Stimulated activated CD4-positive, alpha-beta T cell treated with anti-CD3 and anti-CD28 coated beads, Interleukin-4, amount 100 ng/mL, for 4 hours (primary cell): ENCODE results near the gene PLCL1.

ENCODE experiments used
- DNase-seq, 2 experiments: peaks; one replicate each; pipeline ENCODE4 v3.0.0-alpha.2; 2020

Gene PLCL1

DNA sequence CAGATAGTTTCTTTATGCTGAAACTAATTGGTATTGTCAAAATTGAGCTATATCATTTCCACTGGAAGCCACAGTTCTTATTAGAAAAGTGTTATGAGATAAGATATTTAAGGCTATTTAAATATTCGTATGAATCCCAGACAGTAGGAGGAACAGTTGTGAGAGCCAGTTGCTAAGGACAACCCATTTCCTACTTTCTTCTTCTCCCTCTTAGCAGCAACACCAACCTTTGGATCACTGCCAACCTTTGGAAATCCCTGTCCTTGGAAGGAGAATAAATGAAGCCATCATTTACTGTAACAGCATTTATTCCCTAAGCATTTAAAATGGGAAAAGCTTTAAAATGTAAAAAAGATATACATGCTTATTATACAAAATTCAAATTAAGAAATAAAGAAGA, 85.8 kb downstream of the PLCL1 start:
- DNase-seq, result no peak

GRCh38 chr2:197891897-197892442, 87.6 kb downstream of the PLCL1 start:
- DNase-seq, result no peak

- DNase-seq, result peak in 1 of 2 experiments; percentile 7
Observed at GRCh38 chr2:197893403-197894177, 89.2 kb downstream of the PLCL1 start.

DNA sequence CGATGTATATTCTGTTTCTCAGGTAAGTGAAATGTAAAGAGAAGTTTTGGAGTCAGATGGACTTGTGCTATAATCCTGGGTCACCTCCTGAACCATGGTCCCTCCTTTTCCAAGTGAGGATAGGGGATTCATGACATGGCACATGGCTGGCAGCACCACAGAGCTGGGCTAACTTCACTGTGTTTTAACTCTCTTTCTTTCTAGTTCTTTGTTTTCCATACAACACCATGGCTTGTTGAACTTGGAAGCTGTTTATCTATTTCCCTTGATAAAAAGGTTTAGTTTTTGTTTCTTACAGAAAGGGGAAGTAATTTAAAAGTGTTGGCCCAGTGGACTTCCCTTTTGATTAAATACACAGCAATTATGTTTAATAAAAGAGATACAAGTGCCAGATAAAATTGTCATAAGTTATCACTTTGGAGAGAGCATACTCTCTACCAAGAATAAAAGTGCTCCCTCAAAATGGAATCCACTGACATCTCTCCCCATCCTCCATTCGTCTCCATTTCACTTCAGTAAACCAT, 90.4 kb downstream of the PLCL1 start:
- no peak for DNase-seq

DNA sequence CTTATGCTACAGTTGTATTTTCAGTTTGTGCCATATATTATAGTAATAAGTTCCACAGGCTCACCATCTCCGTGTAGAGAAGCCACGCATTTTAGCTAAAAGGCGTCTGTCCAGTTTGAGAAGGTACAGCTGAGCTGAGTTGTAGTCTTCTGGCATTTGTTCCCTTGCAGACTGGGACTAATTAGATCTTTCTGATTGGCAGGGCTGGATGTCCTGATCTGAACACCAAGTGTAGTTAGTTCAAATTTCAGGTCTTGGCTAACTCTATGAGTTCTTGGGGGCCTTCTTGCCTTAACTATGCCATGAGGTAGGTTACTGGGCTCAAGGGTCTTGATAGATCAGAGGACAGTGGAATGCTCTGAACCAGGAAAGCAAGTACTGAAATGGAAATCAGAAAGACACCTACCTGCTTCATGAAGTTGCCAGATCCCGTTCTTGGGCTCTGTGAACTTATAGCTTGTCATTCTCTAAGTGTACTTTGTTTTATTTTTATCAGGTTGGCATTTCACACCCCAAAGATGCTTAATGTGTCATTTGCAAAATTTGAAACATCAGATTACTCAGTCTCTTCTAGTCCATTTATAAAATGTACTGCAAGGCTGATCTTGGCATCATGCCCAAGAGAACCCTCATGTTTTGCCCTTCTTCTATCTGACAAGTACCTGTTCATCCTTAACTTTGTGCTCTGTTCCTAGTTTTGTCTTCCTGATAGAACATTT, 93.7 kb downstream of the PLCL1 start:
- no peak for DNase-seq

GRCh38 chr2:197904446-197904845, 100.1 kb downstream of the PLCL1 start:
- peak in 1 of 2 experiments; percentile 52 for DNase-seq

DNA sequence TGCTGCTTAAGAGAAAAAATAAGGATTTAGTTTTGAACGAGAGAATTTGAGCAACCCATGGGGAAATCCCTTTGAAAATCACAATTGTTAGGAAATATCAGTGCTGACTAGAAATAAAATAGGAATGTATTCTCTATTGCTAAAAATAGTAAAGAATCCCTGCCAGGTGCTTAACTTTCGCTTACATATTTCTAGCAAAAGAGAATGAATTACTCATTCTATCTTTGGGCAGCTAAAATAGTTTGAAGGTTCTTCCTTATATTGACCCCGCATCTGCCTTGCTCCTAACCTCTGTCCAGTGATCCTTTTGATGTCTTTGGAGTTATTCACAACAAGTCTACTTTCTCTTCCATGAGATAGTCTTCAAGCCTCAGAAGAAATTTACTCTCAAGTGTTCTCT, 103.8 kb downstream of the PLCL1 start:
- no peak for DNase-seq

- DNase-seq, result no peak
Observed at GRCh38 chr2:197908990-197909776, 104.8 kb downstream of the PLCL1 start.

DNA sequence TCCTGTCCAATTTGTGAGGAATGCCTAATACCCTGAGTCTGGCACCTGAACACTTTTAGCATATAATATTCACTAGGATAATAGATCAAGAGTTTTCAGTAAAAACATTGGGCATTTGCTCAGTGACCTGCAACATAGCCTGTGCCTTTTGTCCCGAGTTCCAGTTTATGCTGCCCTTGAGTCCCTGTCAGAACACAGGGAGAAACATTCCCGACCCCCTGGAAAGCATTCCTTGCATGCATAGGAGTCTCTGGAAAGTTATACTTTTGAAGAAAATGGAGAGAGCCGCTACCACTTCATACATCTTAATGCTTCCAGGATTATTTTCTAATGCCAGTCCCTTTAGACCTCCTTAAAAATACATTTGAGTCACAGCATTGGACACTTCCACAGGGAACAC, 107.3 kb downstream of the PLCL1 start:
- no peak for DNase-seq

DNA sequence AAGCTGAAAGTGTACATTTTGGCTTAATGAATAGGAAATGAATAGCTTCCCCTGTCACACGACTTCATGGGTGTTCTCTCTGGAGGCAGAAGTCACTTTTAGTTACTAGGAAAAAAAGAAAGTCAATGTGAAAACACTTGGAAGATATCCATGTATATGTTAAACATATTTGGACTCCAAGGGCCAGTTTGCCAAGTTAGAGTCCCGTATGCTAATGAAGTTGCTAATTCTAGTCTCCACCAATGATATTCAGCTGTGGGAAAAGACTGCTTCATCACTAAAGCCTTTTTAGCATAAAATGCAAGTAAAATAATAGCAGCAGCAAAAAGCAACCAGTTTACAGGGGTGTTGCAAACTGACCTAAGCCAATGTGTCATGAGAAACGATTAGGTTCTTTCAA, 108.7 kb downstream of the PLCL1 start:
- DNase-seq, result no peak

- DNase-seq, result no peak
Observed at GRCh38 chr2:197914778-197915177, 110.4 kb downstream of the PLCL1 start.

- no peak for DNase-seq
Observed at GRCh38 chr2:197915548-197916265, 111.3 kb downstream of the PLCL1 start.

GRCh38 chr2:197919487-197919886, 115.1 kb downstream of the PLCL1 start:
- no peak for DNase-seq

- no peak for DNase-seq
Observed at GRCh38 chr2:197920088-197920487, 115.7 kb downstream of the PLCL1 start.

DNA sequence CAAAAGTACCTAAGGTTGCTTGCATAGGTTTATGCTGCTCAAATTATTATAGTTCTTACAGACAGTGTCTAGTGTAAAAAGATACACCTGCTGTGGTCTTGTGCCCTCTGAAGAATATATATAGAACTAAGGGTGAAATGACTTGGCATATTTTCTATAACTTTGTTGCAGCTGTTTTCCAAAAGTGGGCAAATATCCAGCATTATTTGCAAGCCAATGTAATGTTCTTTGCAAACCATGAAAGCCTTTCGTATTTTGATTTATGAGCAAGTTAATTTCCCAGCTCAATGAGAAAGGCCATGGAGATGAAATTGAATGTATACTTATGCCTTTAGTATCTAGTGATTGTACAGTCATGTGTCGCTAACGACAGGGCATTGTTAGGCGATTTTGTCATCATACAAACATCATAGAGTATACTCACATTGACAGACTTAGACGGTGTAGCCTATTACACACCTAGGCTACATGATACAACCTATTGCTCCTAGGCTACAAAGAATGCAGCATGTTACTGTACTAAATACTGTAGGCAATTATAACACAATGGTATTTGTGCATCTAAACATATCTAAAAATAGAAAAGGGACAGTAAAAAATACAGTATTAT, 116.3 kb downstream of the PLCL1 start:
- DNase-seq, result no peak

DNA sequence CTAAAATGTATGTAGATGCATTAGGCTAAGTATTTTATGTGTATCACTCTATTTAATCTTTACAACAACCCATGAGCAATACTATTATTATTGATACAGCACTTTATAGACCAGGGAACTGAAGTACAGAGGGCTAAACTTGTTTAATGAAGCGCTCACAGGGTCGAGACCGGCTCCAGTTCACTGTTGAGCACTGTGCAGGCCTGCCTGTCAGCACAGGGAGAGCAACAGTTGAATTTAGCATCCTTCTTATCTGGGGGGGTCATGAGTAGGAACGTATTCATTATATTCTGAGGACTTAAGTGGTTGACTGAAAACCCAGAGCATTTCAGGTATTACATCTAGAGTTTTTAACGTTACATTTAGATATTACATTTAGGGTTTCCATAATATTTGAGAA, 120.1 kb downstream of the PLCL1 start:
- DNase-seq, result no peak

DNA sequence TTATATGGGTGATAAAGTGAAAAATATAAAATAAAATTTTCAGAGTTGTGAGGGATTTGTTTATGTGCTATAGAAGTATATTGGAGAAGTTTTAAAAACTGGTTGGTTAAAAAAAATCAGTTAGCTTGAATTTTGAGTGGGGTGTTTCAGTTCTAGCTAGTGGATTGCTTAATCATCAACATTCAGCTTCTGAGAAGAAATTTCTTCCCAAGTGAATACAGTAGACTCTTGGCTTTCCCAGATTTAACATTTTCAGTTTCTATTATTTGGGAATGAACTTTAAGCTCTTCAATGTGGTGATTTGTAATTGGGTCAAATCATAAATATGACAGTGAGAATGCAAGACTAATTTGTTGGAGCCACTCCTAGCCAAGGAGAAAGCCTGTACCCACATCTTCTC, 120.8 kb downstream of the PLCL1 start:
- DNase-seq, result no peak

DNA sequence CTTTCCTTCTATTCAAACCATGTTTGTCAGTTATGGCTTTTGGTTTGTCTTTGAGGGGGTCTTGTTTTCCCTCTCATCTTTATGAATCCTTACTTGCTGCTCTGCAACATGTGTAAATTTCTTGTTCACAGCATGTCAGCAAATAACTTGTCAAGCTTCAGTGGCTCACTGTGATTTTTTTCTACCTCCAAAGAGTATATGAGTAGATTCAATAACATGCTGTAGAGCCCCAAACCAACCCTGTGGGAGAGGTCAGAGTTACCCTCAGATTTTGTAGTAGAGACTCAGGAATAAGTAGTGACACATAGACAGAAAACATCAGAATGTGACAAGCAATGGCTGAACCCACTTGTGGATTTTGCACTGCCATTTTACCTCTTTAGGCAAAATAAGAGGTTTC, 121.6 kb downstream of the PLCL1 start:
- no peak for DNase-seq

GRCh38 chr2:197926673-197927072, 122.3 kb downstream of the PLCL1 start:
- no peak for DNase-seq

DNA sequence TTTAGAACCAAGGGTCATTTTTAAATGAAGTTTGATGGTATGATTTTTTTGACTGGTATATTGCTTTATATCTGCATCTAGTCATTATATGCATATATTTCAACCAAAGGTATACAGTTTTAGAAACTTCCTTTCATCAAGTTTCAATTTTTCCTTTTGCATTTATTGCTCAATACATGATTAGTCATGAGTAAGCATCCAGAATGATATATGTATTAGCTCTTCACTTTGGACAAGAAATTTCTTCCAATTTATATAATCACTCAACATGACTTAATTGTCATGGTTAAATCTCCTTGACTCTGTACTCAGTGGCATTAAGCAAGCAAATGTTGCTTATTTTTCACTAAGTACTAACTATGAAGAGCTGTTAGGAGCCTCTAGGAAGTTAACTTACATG, 123.6 kb downstream of the PLCL1 start:
- DNase-seq, result no peak

- no peak for DNase-seq
Observed at GRCh38 chr2:197929008-197929885, 124.9 kb downstream of the PLCL1 start.
